DOHH2 (cell line): Measurements from ENCODE around the gene GIGYF2.

ENCODE experiments used
- H3F3A ChIP-seq: fragments of 200-600 bp; sonication (generic), shearing (Covaris generic); 2 replicates; pipeline ENCODE4 v1.6.0; 2016; ENCODE audit warnings: antibody characterized with exemption, mild to moderate bottlenecking; ENCODE audit not compliant: control insufficient read depth, insufficient read depth
- H3K27ac ChIP-seq: fragments of 200-600 bp; sonication (generic); 2 replicates; pipeline ENCODE4 v1.5.1; 2014; ENCODE audit warnings: low read depth, mild to moderate bottlenecking, low read length, moderate library complexity
- H3K27me3 ChIP-seq: fragments of 200-600 bp; sonication (generic); 2 replicates; pipeline ENCODE4 v1.6.1; 2014; ENCODE audit warnings: mild to moderate bottlenecking, low read length, mixed read lengths; ENCODE audit not compliant: control insufficient read depth
- H3K36me3 ChIP-seq: fragments of 200-600 bp; sonication (generic); 2 replicates; pipeline ENCODE4 v1.6.1; 2014; ENCODE audit warnings: mild to moderate bottlenecking, low read length, moderate library complexity, mixed read lengths; ENCODE audit not compliant: control insufficient read depth
- H3K4me1 ChIP-seq: fragments of 200-600 bp; sonication (generic); 2 replicates; pipeline ENCODE4 v1.6.1; 2014; ENCODE audit warnings: mild to moderate bottlenecking, low read length, mixed read lengths; ENCODE audit not compliant: control insufficient read depth
- H3K4me2 ChIP-seq: fragments of 200-600 bp; sonication (generic); 2 replicates; pipeline ENCODE4 v1.6.0; 2014; ENCODE audit warnings: mild to moderate bottlenecking, low read length, moderate library complexity
- H3K4me3 ChIP-seq: fragments of 200-600 bp; sonication (generic); 2 replicates; pipeline ENCODE4 v1.5.1; 2014; ENCODE audit warnings: mild to moderate bottlenecking, low read length, mixed read lengths
- H3K79me2 ChIP-seq: fragments of 200-600 bp; sonication (generic); 2 replicates; pipeline ENCODE4 v1.6.1; 2014; ENCODE audit warnings: mild to moderate bottlenecking, low read length, mixed read lengths; ENCODE audit not compliant: control insufficient read depth
- H3K9me2 ChIP-seq: fragments of 200-600 bp; sonication (generic); replicated peaks from 2 replicates; pipeline ENCODE4 v1.6.1; 2014; ENCODE audit warnings: mild to moderate bottlenecking, low read length, mixed read lengths; ENCODE audit not compliant: control insufficient read depth
- H3K9me3 ChIP-seq: fragments of 200-600 bp; sonication (generic); 2 replicates; pipeline ENCODE4 v1.6.1; 2014; ENCODE audit warnings: antibody characterized with exemption, low read length, mixed read lengths; ENCODE audit not compliant: control insufficient read depth, insufficient read depth
- H4K20me1 ChIP-seq: fragments of 200-600 bp; sonication (generic); 2 replicates; pipeline ENCODE4 v1.6.0; 2014; ENCODE audit warnings: low read depth, mild to moderate bottlenecking, antibody characterized with exemption, low read length, moderate library complexity; ENCODE audit not compliant: control insufficient read depth, insufficient read depth
- CTCF ChIP-seq: fragments of 200-600 bp; sonication (generic); IDR thresholded peaks from one replicate; pipeline ENCODE4 v1.5.1; 2014; ENCODE audit warnings: antibody characterized with exemption, mild to moderate bottlenecking, low read depth, low read length; ENCODE audit not compliant: poor library complexity, severe bottlenecking
- EZH2phosphoT487 ChIP-seq: fragments of 200-600 bp; sonication (generic); IDR thresholded peaks from 2 replicates; pipeline ENCODE4 v1.6.1; 2017; ENCODE audit warnings: borderline replicate concordance, mild to moderate bottlenecking, antibody characterized with exemption, low read length, moderate library complexity, mixed read lengths

Gene GIGYF2

GRCh38 chr2:232887171-232887850, 190.2 kb downstream of the GIGYF2 start:
- Histone ChIP-seq H3K9me2 (no peaks in the 10 kb centered on the region), H3K4me2 (no peak overlapping the region), H4K20me1 (no peaks in the 10 kb centered on the region), H3K4me3 (no peak overlapping the region), H3K9me3 (no peaks in the 10 kb centered on the region), H3K27ac (no peak overlapping the region), H3F3A (no peaks in the 10 kb centered on the region), H3K4me1 (no peaks in the 10 kb centered on the region), H3K79me2 (no peaks in the 10 kb centered on the region), H3K36me3 (no peaks in the 10 kb centered on the region), H3K27me3 (no peaks in the 10 kb centered on the region)
- TF ChIP-seq CTCF = peak; percentile 12
- no peak for TF ChIP-seq EZH2phosphoT487

DNA sequence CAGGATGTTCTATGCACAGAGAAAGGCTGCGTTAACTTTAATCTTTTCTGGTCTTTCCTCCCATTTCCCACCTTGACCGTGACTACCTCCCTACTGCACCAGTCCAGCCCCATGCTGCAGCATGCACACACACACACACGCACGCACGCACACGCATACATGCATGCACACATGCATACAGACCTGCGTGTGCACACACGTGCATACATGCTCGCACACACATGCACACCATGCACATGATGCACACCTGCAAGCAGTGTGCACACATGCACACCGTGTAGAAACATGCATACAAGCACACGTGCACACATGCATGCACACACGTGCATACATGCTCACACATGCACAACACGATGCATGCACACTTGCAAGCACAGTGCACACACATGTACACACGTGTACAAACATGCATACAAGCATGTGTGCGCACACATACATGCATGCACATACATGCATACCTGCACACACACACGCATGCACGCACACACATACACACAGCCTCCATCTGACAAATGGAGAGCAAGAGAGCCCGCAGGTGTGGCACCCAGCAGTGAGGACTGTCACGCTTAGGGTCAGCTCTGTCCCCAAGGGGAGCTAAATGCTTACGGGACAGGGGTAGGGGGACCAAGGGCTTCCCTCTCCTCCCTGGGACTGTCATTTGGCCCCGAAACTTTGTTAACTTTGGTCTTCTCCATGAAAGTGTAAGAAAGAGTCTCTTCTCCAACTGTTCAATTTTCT, 191.1 kb downstream of the GIGYF2 start:
- Histone ChIP-seq H3K27me3 (no peaks in the 10 kb centered on the region), H3K9me3 (no peaks in the 10 kb centered on the region), H3K4me3 (no peak overlapping the region), H3F3A (no peaks in the 10 kb centered on the region), H3K27ac (no peak overlapping the region), H3K36me3 (no peaks in the 10 kb centered on the region), H3K4me1 (no peaks in the 10 kb centered on the region), H4K20me1 (no peaks in the 10 kb centered on the region), H3K79me2 (no peaks in the 10 kb centered on the region), H3K9me2 (no peaks in the 10 kb centered on the region), H3K4me2 (no peak overlapping the region)
- TF ChIP-seq CTCF (no peak), EZH2phosphoT487 (no peak)

DNA sequence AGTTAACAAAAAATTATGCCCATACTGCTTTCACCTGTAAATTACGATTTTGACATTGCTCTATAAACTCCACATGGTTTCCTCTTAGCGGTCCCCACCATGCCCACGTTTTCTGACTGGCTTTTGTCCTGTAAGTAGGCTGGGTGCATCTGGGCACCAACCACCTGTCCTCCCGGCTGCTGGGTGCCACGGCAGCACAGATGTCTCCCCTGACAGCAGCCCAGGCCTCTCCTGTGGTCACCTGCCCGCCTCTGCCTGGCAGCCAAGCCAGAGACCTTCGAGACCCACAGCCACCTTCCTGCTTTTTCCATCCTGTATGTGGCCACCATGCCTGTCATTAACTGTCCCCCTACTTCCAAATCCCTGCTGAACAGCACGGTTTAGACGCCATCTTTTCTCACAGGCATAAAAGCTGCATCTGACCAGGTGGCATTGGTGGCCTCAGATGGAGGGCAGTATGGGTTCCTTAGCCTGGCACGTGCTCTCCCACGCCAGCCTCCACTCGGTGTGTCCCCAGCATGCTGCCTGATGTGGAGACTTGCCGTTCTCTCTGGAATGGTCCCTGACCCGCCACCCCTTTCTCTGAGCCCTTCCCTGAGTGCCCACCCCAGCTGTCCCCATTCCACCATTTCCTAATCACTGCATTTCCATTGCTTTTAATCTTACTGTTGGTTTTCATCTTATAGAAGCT, 191.9 kb downstream of the GIGYF2 start:
- Histone ChIP-seq H3F3A (no peaks in the 10 kb centered on the region), H3K4me2 (no peak overlapping the region), H3K9me3 (no peaks in the 10 kb centered on the region), H3K4me1 (no peaks in the 10 kb centered on the region), H4K20me1 (no peaks in the 10 kb centered on the region), H3K4me3 (no peak overlapping the region), H3K27me3 (no peaks in the 10 kb centered on the region), H3K27ac (no peak overlapping the region), H3K9me2 (no peaks in the 10 kb centered on the region), H3K36me3 (no peaks in the 10 kb centered on the region), H3K79me2 (no peaks in the 10 kb centered on the region)
- no peak for TF ChIP-seq EZH2phosphoT487
- TF ChIP-seq CTCF = no peak
